Lower leg skin (tissue), 4 donors: ENCODE data around the gene GPR39. TPM values are rescaled to one million over a fixed set of nuclear protein-coding genes. Genes with fewer than 3 reads are reported as not detected.

Source experiments
- DNase-seq, 2 donors: peaks; one replicate each; pipeline ENCODE4 v3.0.0-alpha.2; 2019; ENCODE audit warnings: low spot score in 2 of 2
- H3K4me3 ChIP-seq: fragments of 200-600 bp; sonication (generic); 2 replicates; pipeline ENCODE4 v1.5.1; 2017; ENCODE audit warnings: mild to moderate bottlenecking, low read depth; ENCODE audit not compliant: poor library complexity, severe bottlenecking
- CTCF ChIP-seq, 3 donors: fragments of 450-650 bp; IDR thresholded peaks; one replicate each; pipeline ENCODE4 v1.5.1; 2016; ENCODE audit warnings: antibody characterized with exemption in 3 of 3, mild to moderate bottlenecking in 3 of 3, moderate library complexity in 2 of 3
- POLR2A ChIP-seq, 2 donors: fragments of 450-650 bp; IDR thresholded peaks; one replicate each; pipeline ENCODE4 v1.6.1; 2016 to 2017; ENCODE audit warnings: antibody characterized with exemption in 2 of 2, mild to moderate bottlenecking in 1 of 2, moderate library complexity in 1 of 2
- WGBS, 2 donors: methylation state at CpG; one replicate each; pipeline ENCODE4 v1.1.5; 2018; 5-methylcytosine and 5-hydroxymethylcytosine counted together
- intact Hi-C: fragments of 100-400 bp; cut with DNase I; formaldehyde crosslinking; loops from one replicate; pipeline ENCODE4 v1.15.0; 2023; ENCODE audit warnings: low total_unique reads
- total RNA-seq, 4 donors: library from RNA; depleted of rRNA; stranded (reverse); fragments of >200 nt; gene quantifications; one replicate each; pipeline ENCODE4 v1.1.0, GENCODE V29; 2016

The GPR39 gene
- total RNA-seq, 4 donors from 2014 or later, result 0.30 to 2.8 (median 2.0) TPM

- H3K4me3 ChIP-seq, result no peak overlapping the region
- no peak for DNase-seq
- TF ChIP-seq POLR2A (IDR thresholded peaks at IDR 0.05) (no peak), CTCF (IDR thresholded peaks at IDR 0.05) (no peak)
- intact Hi-C loops, result no loop called here
- WGBS, 2 donors, result 40 to 45% methylated on average over 4 of the region's 4 CpGs
These were observed 22.1 kb downstream of the GPR39 start for GRCh38 chr2:132438691-132439090.

GRCh38 chr2:132439703-132440398 is 23.2 kb downstream of the GPR39 start:
- 81 to 83% methylated on average over 6 of the region's 6 CpGs for WGBS, 2 donors
- no peak for DNase-seq
- intact Hi-C loops, result no loop called here
- TF ChIP-seq POLR2A (IDR thresholded peaks at IDR 0.05), result no peak
- no peak overlapping the region for H3K4me3 ChIP-seq

- no peak for TF ChIP-seq POLR2A (IDR thresholded peaks at IDR 0.05)
- no peak for TF ChIP-seq CTCF (IDR thresholded peaks at IDR 0.05)
- WGBS, 2 donors, result 77 to 90% methylated on average over 1 of the region's 1 CpG
- DNase-seq, result no peak
- no peak overlapping the region for H3K4me3 ChIP-seq
- intact Hi-C loops, result no loop called here
These were observed 24.4 kb downstream of the GPR39 start for GRCh38 chr2:132441051-132441450.

DNA sequence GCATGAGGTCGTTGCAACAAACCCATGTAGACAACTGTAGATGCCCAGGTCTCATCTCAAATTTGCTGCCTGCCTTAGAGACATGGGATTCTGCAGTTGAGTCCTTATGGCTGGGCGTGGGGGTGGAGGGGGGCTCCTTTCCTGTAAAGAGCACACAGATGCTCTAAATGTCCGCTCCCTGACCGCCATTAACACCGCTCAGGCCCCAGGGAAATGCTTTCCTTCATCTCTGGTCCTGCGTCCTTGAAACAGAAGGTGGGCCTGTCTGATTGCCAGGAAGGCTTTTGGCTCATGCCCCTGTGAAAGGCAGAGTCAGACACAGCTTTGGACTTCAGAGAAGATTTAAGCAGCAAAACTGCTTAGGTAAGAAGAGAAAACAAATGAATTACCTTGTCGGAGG is 25.7 kb downstream of the GPR39 start:
- no peak overlapping the region for H3K4me3 ChIP-seq
- no peak for DNase-seq
- 89 to 90% methylated on average over 7 of the region's 7 CpGs for WGBS, 2 donors
- TF ChIP-seq POLR2A (IDR thresholded peaks at IDR 0.05) (no peak), CTCF (IDR thresholded peaks at IDR 0.05) (no peak)
- intact Hi-C loops, result no loop called here

GRCh38 chr2:132443106-132443505 is 26.5 kb downstream of the GPR39 start:
- intact Hi-C loops, result no loop called here
- WGBS, 2 donors, result 93 to 94% methylated on average over 4 of the region's 4 CpGs
- TF ChIP-seq CTCF (IDR thresholded peaks at IDR 0.05), result no peak
- no peak for TF ChIP-seq POLR2A (IDR thresholded peaks at IDR 0.05)
- no peak for DNase-seq
- H3K4me3 ChIP-seq, result no peak overlapping the region

DNA sequence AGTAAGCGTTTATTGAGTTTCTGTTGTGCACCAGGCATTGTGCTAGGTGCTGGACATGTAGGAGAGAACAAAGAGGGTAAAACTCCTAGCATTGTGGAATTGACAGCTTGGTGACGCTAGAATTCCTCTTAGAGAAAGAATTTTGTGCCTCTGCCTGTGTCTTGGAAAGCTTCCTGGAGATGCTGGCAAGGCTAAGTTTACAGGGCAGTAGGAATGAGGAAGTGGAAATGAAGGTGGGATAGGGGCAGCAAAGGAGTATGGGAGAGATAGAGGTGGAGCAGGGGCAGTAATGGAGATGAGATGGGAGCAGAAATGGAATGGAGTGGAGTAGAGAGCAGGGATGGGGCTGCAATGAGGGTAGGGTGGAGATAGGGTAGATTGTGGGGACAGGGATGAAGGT is 29.8 kb downstream of the GPR39 start:
- WGBS, 2 donors, result 81 to 82% methylated on average over 2 of the region's 2 CpGs
- no peak overlapping the region for H3K4me3 ChIP-seq
- intact Hi-C loops, result no loop called here
- DNase-seq, result no peak
- TF ChIP-seq POLR2A (IDR thresholded peaks at IDR 0.05) (no peak), CTCF (IDR thresholded peaks at IDR 0.05) (no peak)
